Neural progenitor cell (in vitro differentiated cells): Measurements from ENCODE around the gene SLC17A9. TPM values are rescaled to one million over a fixed set of nuclear protein-coding genes. Genes with fewer than 3 reads are reported as not detected.

Experiments
- DNase-seq: peaks from one replicate; pipeline ENCODE4 v3.0.0-alpha.2; 2016; ENCODE audit warnings: low spot score
- H2AFZ ChIP-seq: fragments of 200-600 bp; sonication (generic); replicated peaks from 2 replicates; pipeline ENCODE4 v1.6.1; 2016; ENCODE audit warnings: antibody characterized with exemption
- H3F3A ChIP-seq: fragments of 200-600 bp; sonication (generic); 2 replicates; pipeline ENCODE4 v1.6.1; 2016; ENCODE audit warnings: antibody characterized with exemption, low read depth
- H3K27ac ChIP-seq: fragments of 200-600 bp; sonication (generic); 2 replicates; pipeline ENCODE4 v1.5.1; 2016; ENCODE audit warnings: mild to moderate bottlenecking
- H3K27me3 ChIP-seq: fragments of 200-600 bp; sonication (generic); 2 replicates; pipeline ENCODE4 v1.6.1; 2016; ENCODE audit warnings: mild to moderate bottlenecking, moderate library complexity
- H3K36me3 ChIP-seq: fragments of 200-600 bp; sonication (generic); 2 replicates; pipeline ENCODE4 v1.5.1; 2016
- H3K4me1 ChIP-seq: fragments of 200-600 bp; sonication (generic); 2 replicates; pipeline ENCODE4 v1.6.1; 2016; ENCODE audit warnings: mixed run types
- H3K4me2 ChIP-seq: fragments of 200-600 bp; sonication (generic); 2 replicates; pipeline ENCODE4 v1.6.1; 2016
- H3K4me3 ChIP-seq: fragments of 200-600 bp; sonication (generic); 2 replicates; pipeline ENCODE4 v1.5.1; 2016
- H3K79me2 ChIP-seq: fragments of 200-600 bp; sonication (generic); 2 replicates; pipeline ENCODE4 v1.6.1; 2016; ENCODE audit warnings: low read depth
- H3K9ac ChIP-seq: fragments of 200-600 bp; sonication (generic); 2 replicates; pipeline ENCODE4 v1.6.1; 2016
- H3K9me3 ChIP-seq: fragments of 200-600 bp; sonication (generic); 2 replicates; pipeline ENCODE4 v1.5.1; 2016; ENCODE audit warnings: low read depth
- H4K20me1 ChIP-seq: fragments of 200-600 bp; sonication (generic); 2 replicates; pipeline ENCODE4 v1.6.1; 2016; ENCODE audit warnings: low read depth
- H3K27ac Mint-ChIP-seq: 3 replicates; pipeline ENCODE4 v1.8.0; 2021; ENCODE audit warnings: mixed read lengths
- H3K27me3 Mint-ChIP-seq: 2 replicates; pipeline ENCODE4 v1.8.0; 2022; ENCODE audit warnings: low read depth, mild to moderate bottlenecking, inconsistent platforms, moderate library complexity, mixed read lengths; ENCODE audit not compliant: insufficient read depth
- H3K36me3 Mint-ChIP-seq: 3 replicates; pipeline ENCODE4 v1.8.0; 2021; ENCODE audit warnings: mixed read lengths
- H3K4me1 Mint-ChIP-seq: 3 replicates; pipeline ENCODE4 v1.8.0; 2021; ENCODE audit warnings: mixed read lengths
- H3K4me3 Mint-ChIP-seq: 3 replicates; pipeline ENCODE4 v1.8.0; 2021; ENCODE audit warnings: mild to moderate bottlenecking, moderate library complexity, mixed read lengths
- H3K9me3 Mint-ChIP-seq: 3 replicates; pipeline ENCODE4 v1.8.0; 2020; ENCODE audit warnings: mixed read lengths
- EZH2 ChIP-seq: fragments of 200-600 bp; sonication (generic); IDR thresholded peaks from 2 replicates; pipeline ENCODE4 v1.6.1; 2017; ENCODE audit warnings: antibody characterized with exemption, mild to moderate bottlenecking, moderate library complexity
- EZH2phosphoT487 ChIP-seq: fragments of 200-600 bp; sonication (generic); IDR thresholded peaks from 2 replicates; pipeline ENCODE4 v1.6.1; 2017; ENCODE audit warnings: antibody characterized with exemption
- total RNA-seq: library from RNA; depleted of rRNA; stranded (reverse); fragments of >200 nt; gene quantifications from 2 replicates; pipeline ENCODE4 v1.2.3, GENCODE V29; 2015; ENCODE audit warnings: low replicate concordance
- TF ChIP-seq, protein P1 (sequence below): fragments of 200-600 bp; sonication (generic); IDR thresholded peaks from 2 replicates; pipeline ENCODE4 v1.5.1; 2017; ENCODE audit warnings: antibody characterized with exemption, mild to moderate bottlenecking

The SLC17A9 gene
- total RNA-seq, 1 donor from 2014 or later = 0.17 TPM

- peaks cover 3% of the 10 kb centered on the region for H3K4me1 ChIP-seq
- no peak overlapping the region for H3K9ac ChIP-seq
- no peaks in the 10 kb centered on the region for H3K36me3 Mint-ChIP-seq
- no peaks in the 10 kb centered on the region for H3K79me2 ChIP-seq
- TF ChIP-seq, protein P1, sequence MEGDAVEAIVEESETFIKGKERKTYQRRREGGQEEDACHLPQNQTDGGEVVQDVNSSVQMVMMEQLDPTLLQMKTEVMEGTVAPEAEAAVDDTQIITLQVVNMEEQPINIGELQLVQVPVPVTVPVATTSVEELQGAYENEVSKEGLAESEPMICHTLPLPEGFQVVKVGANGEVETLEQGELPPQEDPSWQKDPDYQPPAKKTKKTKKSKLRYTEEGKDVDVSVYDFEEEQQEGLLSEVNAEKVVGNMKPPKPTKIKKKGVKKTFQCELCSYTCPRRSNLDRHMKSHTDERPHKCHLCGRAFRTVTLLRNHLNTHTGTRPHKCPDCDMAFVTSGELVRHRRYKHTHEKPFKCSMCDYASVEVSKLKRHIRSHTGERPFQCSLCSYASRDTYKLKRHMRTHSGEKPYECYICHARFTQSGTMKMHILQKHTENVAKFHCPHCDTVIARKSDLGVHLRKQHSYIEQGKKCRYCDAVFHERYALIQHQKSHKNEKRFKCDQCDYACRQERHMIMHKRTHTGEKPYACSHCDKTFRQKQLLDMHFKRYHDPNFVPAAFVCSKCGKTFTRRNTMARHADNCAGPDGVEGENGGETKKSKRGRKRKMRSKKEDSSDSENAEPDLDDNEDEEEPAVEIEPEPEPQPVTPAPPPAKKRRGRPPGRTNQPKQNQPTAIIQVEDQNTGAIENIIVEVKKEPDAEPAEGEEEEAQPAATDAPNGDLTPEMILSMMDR = no peak
- no peak for TF ChIP-seq EZH2
- no peak for TF ChIP-seq EZH2phosphoT487
- H3K27ac ChIP-seq = no peak overlapping the region
- H4K20me1 ChIP-seq = no peaks in the 10 kb centered on the region
- H3K27me3 ChIP-seq = peaks cover 16% of the 10 kb centered on the region
- no peak overlapping the region for H3K4me2 ChIP-seq
- H3K36me3 ChIP-seq = no peaks in the 10 kb centered on the region
- no peak overlapping the region for H3K27ac Mint-ChIP-seq
- H2AFZ ChIP-seq = no peak overlapping the region
- H3K27me3 Mint-ChIP-seq = peaks cover 13% of the 10 kb centered on the region
- no peaks in the 10 kb centered on the region for H3K9me3 ChIP-seq
- no peaks in the 10 kb centered on the region for H3K9me3 Mint-ChIP-seq
- peaks cover 11% of the 10 kb centered on the region for H3K4me1 Mint-ChIP-seq
- H3K4me3 Mint-ChIP-seq = no peak overlapping the region
- no peak for DNase-seq
- H3F3A ChIP-seq = no peaks in the 10 kb centered on the region
- no peak overlapping the region for H3K4me3 ChIP-seq
These were observed 15.3 kb downstream of the SLC17A9 start for GRCh38 chr20:62967628-62968351.

DNA sequence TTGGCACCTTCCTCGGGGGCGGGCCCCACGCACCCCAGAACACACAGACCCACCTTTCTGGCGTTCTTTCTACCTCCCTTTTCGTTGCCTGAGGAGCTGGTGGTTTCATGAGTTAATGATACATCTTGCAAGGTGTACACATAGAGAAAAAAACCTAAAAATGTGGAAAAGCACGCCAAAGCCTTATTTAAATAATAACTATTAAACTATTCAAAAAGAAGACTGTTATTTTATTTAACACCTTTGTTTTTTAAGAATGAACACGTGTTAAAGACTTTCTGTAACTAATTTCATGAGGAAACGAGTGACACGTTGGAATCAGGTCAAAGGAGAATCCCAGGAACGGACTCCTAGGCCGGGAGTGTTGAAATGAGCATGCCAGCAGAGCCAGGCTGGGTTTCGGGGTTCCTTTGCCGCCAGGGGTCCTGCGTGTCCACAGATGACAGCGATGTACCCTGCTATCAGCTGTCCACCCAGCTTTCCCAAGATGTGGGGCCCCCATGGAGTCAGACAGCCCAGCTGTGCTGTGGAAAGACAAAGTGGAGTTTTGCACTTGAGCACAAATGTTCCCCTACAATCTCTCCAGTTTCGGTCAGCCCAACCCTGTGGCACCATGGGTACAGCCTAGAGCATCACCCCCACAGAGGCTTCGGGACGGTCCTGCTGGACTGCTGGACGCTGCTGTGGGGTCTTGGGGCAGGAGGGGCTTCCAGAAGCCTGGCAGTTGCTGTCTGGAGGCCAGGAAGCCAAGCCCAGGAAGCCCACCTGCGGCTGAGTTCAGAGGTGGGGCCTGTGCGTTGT is 16.1 kb downstream of the SLC17A9 start:
- Histone ChIP-seq H2AFZ (no peak overlapping the region), H3K4me3 (no peak overlapping the region), H3F3A (no peaks in the 10 kb centered on the region), H3K9me3 (no peaks in the 10 kb centered on the region), H3K27me3 (peaks cover 24% of the 10 kb centered on the region), H3K4me1 (peaks cover 4% of the 10 kb centered on the region), H3K36me3 (no peaks in the 10 kb centered on the region), H3K27ac (no peak overlapping the region), H3K79me2 (no peaks in the 10 kb centered on the region), H4K20me1 (no peaks in the 10 kb centered on the region), H3K4me2 (no peak overlapping the region), H3K9ac (no peak overlapping the region)
- TF ChIP-seq EZH2 (no peak), EZH2phosphoT487 (no peak)
- TF ChIP-seq, protein P1 = no peak
- peaks cover 14% of the 10 kb centered on the region for H3K27me3 Mint-ChIP-seq
- H3K4me3 Mint-ChIP-seq = no peak overlapping the region
- H3K27ac Mint-ChIP-seq = no peak overlapping the region
- no peaks in the 10 kb centered on the region for H3K9me3 Mint-ChIP-seq
- H3K4me1 Mint-ChIP-seq = peaks cover 11% of the 10 kb centered on the region
- no peaks in the 10 kb centered on the region for H3K36me3 Mint-ChIP-seq
- no peak for DNase-seq

DNA sequence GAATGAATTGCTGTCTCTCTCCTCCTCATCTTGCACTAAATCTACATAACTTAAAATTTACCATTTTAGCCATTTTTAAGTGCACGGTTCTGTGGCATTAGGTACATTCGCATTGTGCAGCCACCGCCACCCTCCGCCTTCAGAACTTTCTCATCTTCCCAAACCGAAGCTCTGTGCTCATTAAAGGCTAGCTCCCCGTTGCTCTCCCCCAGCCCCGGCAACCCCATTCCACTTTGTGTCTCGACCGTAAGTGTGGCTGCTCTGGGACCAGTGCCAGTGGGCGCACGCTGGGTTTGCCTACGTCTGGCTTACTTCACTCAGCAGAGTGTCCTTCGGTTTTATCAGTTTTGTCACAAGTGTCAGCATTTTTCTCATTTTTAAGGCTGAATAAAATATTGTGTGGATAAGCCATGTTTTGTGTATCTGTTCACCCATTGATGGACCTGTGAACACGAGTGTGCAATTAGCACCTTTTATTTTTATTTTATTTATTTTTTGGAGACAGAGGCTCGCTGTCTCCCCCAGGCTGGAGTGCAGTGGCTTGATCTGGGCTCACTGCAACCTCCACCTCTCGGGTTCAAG is 16.8 kb downstream of the SLC17A9 start:
- no peak for DNase-seq
- no peak for TF ChIP-seq EZH2
- TF ChIP-seq, protein P1 = no peak

More for the DNA sequence above, 16.8 kb downstream of the SLC17A9 start:
- Histone ChIP-seq H3K9me3 (no peaks in the 10 kb centered on the region), H3K4me1 (peaks cover 6% of the 10 kb centered on the region), H3K4me2 (no peak overlapping the region), H3K9ac (no peak overlapping the region), H3K27me3 (peaks cover 31% of the 10 kb centered on the region), H2AFZ (no peak overlapping the region), H3F3A (peaks cover 2% of the 10 kb centered on the region), H3K27ac (no peak overlapping the region), H4K20me1 (peaks cover 4% of the 10 kb centered on the region), H3K36me3 (no peaks in the 10 kb centered on the region), H3K4me3 (no peak overlapping the region), H3K79me2 (no peaks in the 10 kb centered on the region)
- H3K4me3 Mint-ChIP-seq = no peak overlapping the region
- no peaks in the 10 kb centered on the region for H3K9me3 Mint-ChIP-seq
- peak overlapping the region; percentile 76 for H3K27ac Mint-ChIP-seq
- peaks cover 14% of the 10 kb centered on the region for H3K4me1 Mint-ChIP-seq
- H3K36me3 Mint-ChIP-seq = no peaks in the 10 kb centered on the region
- peaks cover 21% of the 10 kb centered on the region for H3K27me3 Mint-ChIP-seq
